Liver (tissue), 9 donors: ENCODE results near the gene DNAJC10. TPM values are rescaled to one million over a fixed set of nuclear protein-coding genes. Genes with fewer than 3 reads are reported as not detected.

ENCODE experiments used
- DNase-seq: peaks from one replicate; pipeline ENCODE4 v3.0.0-alpha.2; 2017; ENCODE audit warnings: low spot score
- H3K27ac ChIP-seq, 2 donors: one replicate each; pipeline ENCODE4 v1.7.0; 2013; ENCODE audit warnings: inconsistent platforms in 2 of 2, low read length in 2 of 2, control low read depth in 1 of 2, low read depth in 1 of 2, mild to moderate bottlenecking in 1 of 2
- H3K27me3 ChIP-seq, 4 donors: one replicate each; pipeline versions ENCODE4 v1.6.1 to v1.7.0; 2013; ENCODE audit warnings: low read length in 3 of 4, inconsistent platforms in 1 of 4, mild to moderate bottlenecking in 1 of 4, moderate library complexity in 1 of 4; ENCODE audit not compliant: control insufficient read depth in 4 of 4, insufficient read depth in 4 of 4
- H3K36me3 ChIP-seq, 4 donors: one replicate each; pipeline versions ENCODE4 v1.6.1 to v1.7.0; 2013; ENCODE audit warnings: low read length in 3 of 4, mild to moderate bottlenecking in 3 of 4, low read depth in 1 of 4, moderate library complexity in 1 of 4; ENCODE audit not compliant: control insufficient read depth in 4 of 4, insufficient read depth in 3 of 4
- H3K4me1 ChIP-seq, 4 donors: one replicate each; pipeline versions ENCODE4 v1.6.1 to v1.7.0; 2013; ENCODE audit warnings: low read length in 3 of 4, mild to moderate bottlenecking in 3 of 4, moderate library complexity in 1 of 4; ENCODE audit not compliant: control insufficient read depth in 4 of 4, insufficient read depth in 4 of 4
- H3K4me3 ChIP-seq, 3 donors: one replicate each; pipeline versions ENCODE4 v1.6.1 to v1.7.0; 2013; ENCODE audit warnings: low read length in 3 of 3, control low read depth in 1 of 3, low read depth in 1 of 3, mild to moderate bottlenecking in 1 of 3
- H3K9ac ChIP-seq, 2 donors: one replicate each; pipeline ENCODE4 v1.7.0; 2013; ENCODE audit warnings: low read length in 2 of 2, mild to moderate bottlenecking in 2 of 2, moderate library complexity in 2 of 2, control low read depth in 1 of 2, low read depth in 1 of 2
- H3K9me3 ChIP-seq, 4 donors: one replicate each; pipeline versions ENCODE4 v1.6.1 to v1.7.0; 2013; ENCODE audit warnings: low read length in 3 of 4; ENCODE audit not compliant: control insufficient read depth in 4 of 4
- ATF3 ChIP-seq: IDR thresholded peaks from 2 replicates; pipeline ENCODE4 v1.6.1; 2016; ENCODE audit warnings: antibody characterized with exemption
- CTCF ChIP-seq: fragments of 150-350 bp; IDR thresholded peaks from 2 replicates; pipeline ENCODE4 v1.5.1; 2017; ENCODE audit warnings: improper control_type of control experiment, low read depth, low read length; ENCODE audit not compliant: missing input control
- EGR1 ChIP-seq, 2 donors: IDR thresholded peaks; 2 replicates each; pipeline ENCODE4 v1.6.1; 2016 to 2018; ENCODE audit warnings: antibody characterized with exemption in 2 of 2, low read depth in 2 of 2
- FOXA1 ChIP-seq: IDR thresholded peaks from 2 replicates; pipeline ENCODE4 v1.6.1; 2016; ENCODE audit warnings: antibody characterized with exemption
- FOXA2 ChIP-seq: IDR thresholded peaks from 2 replicates; pipeline ENCODE4 v1.6.1; 2016; ENCODE audit warnings: antibody characterized with exemption
- GABPA ChIP-seq, 2 donors: IDR thresholded peaks in 1 of 2; conservative IDR thresholded peaks in 1 of 2; 2 replicates each; pipeline ENCODE4 v1.6.1; 2016; ENCODE audit warnings: antibody characterized with exemption in 2 of 2, mild to moderate bottlenecking in 1 of 2, moderate library complexity in 1 of 2
- HNF4A ChIP-seq, 2 donors: conservative IDR thresholded peaks; 2 replicates each; pipeline ENCODE4 v1.6.1; 2016; ENCODE audit warnings: antibody characterized with exemption in 2 of 2, mild to moderate bottlenecking in 2 of 2
- HNF4G ChIP-seq: IDR thresholded peaks from 2 replicates; pipeline ENCODE4 v1.6.1; 2016; ENCODE audit warnings: antibody characterized with exemption
- JUND ChIP-seq, 2 donors: IDR thresholded peaks; 2 replicates each; pipeline ENCODE4 v1.6.1; 2016; ENCODE audit warnings: antibody characterized with exemption in 2 of 2
- MAX ChIP-seq: IDR thresholded peaks from 2 replicates; pipeline ENCODE4 v1.6.1; 2016; ENCODE audit warnings: antibody characterized with exemption
- NR2F2 ChIP-seq: IDR thresholded peaks from 2 replicates; pipeline ENCODE4 v1.6.1; 2016; ENCODE audit warnings: antibody characterized with exemption
- RAD21 ChIP-seq, 2 donors: IDR thresholded peaks; 2 replicates each; pipeline ENCODE4 v1.6.1; 2016; ENCODE audit warnings: antibody characterized with exemption in 2 of 2, mild to moderate bottlenecking in 2 of 2
- REST ChIP-seq: IDR thresholded peaks from 2 replicates; pipeline ENCODE4 v1.6.1; 2016; ENCODE audit warnings: antibody characterized with exemption, mild to moderate bottlenecking
- SP1 ChIP-seq: IDR thresholded peaks from 2 replicates; pipeline ENCODE4 v1.6.1; 2018; ENCODE audit warnings: antibody characterized with exemption, mild to moderate bottlenecking
- TAF1 ChIP-seq: conservative IDR thresholded peaks from 2 replicates; pipeline ENCODE4 v1.6.1; 2016; ENCODE audit warnings: antibody characterized with exemption, mild to moderate bottlenecking
- YY1 ChIP-seq: IDR thresholded peaks from 2 replicates; pipeline ENCODE4 v1.6.1; 2016; ENCODE audit warnings: antibody characterized with exemption, mild to moderate bottlenecking
- WGBS: extraction: QIAGEN DNeasy Blood & Tissue Kit; methylation state at CpG from one replicate; pipeline ENCODE4 v1.1.7; 2013; 5-methylcytosine and 5-hydroxymethylcytosine counted together
- polyA plus RNA-seq, 2 donors: library from polyadenylated mRNA; stranded (reverse) in 1 of 2; unstranded in 1 of 2; fragments of 200-250 nt in 1 of 2; fragments of >200 nt in 1 of 2; fragmentation: Nextera tagmentation in 1 of 2; extraction: Ambion mirVana in 1 of 2; gene quantifications; one replicate each; pipeline versions ENCODE4 v1.2.1 to v1.2.3, GENCODE V29; 2013 to 2015
- total RNA-seq, 2 donors: library from RNA; depleted of rRNA; stranded (reverse); fragments of >200 nt; gene quantifications; one replicate each; pipeline ENCODE4 v1.2.3, GENCODE V29; 2014
- donor health status: healthy.
- donor health status: healthy.
- donor health status: healthy.
- donor health status: healthy.
- donor health status: healthy.

Gene DNAJC10
- total and polyA plus RNA-seq, 4 donors, result 16.3 to 46.4 (median 21.2) TPM

- WGBS, result 61% methylated on average over 1 of the region's 1 CpG
- H3K9ac ChIP-seq, result no peak overlapping the region
- H3K36me3 ChIP-seq, result no peaks in the 10 kb centered on the region
- no peak for TF ChIP-seq FOXA1
- TF ChIP-seq ATF3, result no peak
- no peak for TF ChIP-seq TAF1
- no peak for TF ChIP-seq JUND (IDR thresholded peaks at IDR 0.05)
- no peak for TF ChIP-seq RAD21 (IDR thresholded peaks at IDR 0.05)
- no peak for TF ChIP-seq CTCF
- no peak for TF ChIP-seq FOXA2
- TF ChIP-seq MAX, result no peak
- DNase-seq, result no peak
- no peaks in the 10 kb centered on the region for H3K4me1 ChIP-seq
- H3K4me3 ChIP-seq, result no peak overlapping the region
- H3K27ac ChIP-seq, result no peak overlapping the region
- H3K9me3 ChIP-seq, result no peaks in the 10 kb centered on the region
- no peaks in the 10 kb centered on the region for H3K27me3 ChIP-seq
Measured at GRCh38 chr2:182826064-182826463, 110.0 kb downstream of the DNAJC10 start.

GRCh38 chr2:182826496-182826895, 110.4 kb downstream of the DNAJC10 start:
- H3K9me3 ChIP-seq, result no peaks in the 10 kb centered on the region
- H3K27ac ChIP-seq, result no peak overlapping the region
- TF ChIP-seq SP1 (no peak), NR2F2 (no peak), HNF4A (conservative IDR thresholded peaks at IDR 0.05) (no peak), FOXA2 (no peak), CTCF (no peak), MAX (no peak), EGR1 (IDR thresholded peaks at IDR 0.05; ENCODE audit: low read depth in 2 of 2) (no peak)
- 89% methylated on average over 3 of the region's 3 CpGs for WGBS
- H3K36me3 ChIP-seq, result no peaks in the 10 kb centered on the region
- no peaks in the 10 kb centered on the region for H3K27me3 ChIP-seq
- no peak for DNase-seq
- no peaks in the 10 kb centered on the region for H3K4me1 ChIP-seq
- no peak overlapping the region for H3K4me3 ChIP-seq
- H3K9ac ChIP-seq, result no peak overlapping the region

- no peaks in the 10 kb centered on the region for H3K4me1 ChIP-seq
- no peaks in the 10 kb centered on the region for H3K9me3 ChIP-seq
- 86% methylated on average over 2 of the region's 2 CpGs for WGBS
- no peaks in the 10 kb centered on the region for H3K27me3 ChIP-seq
- H3K4me3 ChIP-seq, result no peak overlapping the region
- no peak overlapping the region for H3K9ac ChIP-seq
- H3K36me3 ChIP-seq, result no peaks in the 10 kb centered on the region
- no peak overlapping the region for H3K27ac ChIP-seq
- DNase-seq, result no peak
- TF ChIP-seq YY1, result no peak
- TF ChIP-seq REST, result no peak
- no peak for TF ChIP-seq HNF4G
- TF ChIP-seq ATF3, result no peak
- no peak for TF ChIP-seq EGR1 (IDR thresholded peaks at IDR 0.05; ENCODE audit: low read depth in 2 of 2)
- TF ChIP-seq SP1, result no peak
- no peak for TF ChIP-seq GABPA (IDR thresholded peaks at IDR 0.05 in 1 of 2, conservative IDR thresholded peaks at IDR 0.05 in 1 of 2)
Measured at GRCh38 chr2:182827182-182827879, 111.3 kb downstream of the DNAJC10 start.
